Measurements from ENCODE around the gene TOP2A. TPM values are rescaled to one million over a fixed set of nuclear protein-coding genes. Genes with fewer than 3 reads are reported as not detected.

TOP2A gene
- total RNA-seq, 2 donors from 2014 or later, result 0.81 to 8.5 TPM

GRCh38 chr17:40363111-40363827, 54.4 kb downstream of the TOP2A start:
- no peaks in the 10 kb centered on the region for H3K36me3 ChIP-seq
- no peak for ATAC-seq (ENCODE audit: insufficient number of reproducible peaks, low FRiP score, low read depth)
- H3K4me3 ChIP-seq, result peak overlapping the region; percentile 73
- no peaks in the 10 kb centered on the region for H3K27me3 ChIP-seq (replicated peaks; ENCODE audit: insufficient read depth)
- DNase-seq (ENCODE audit: low spot score), result no peak
- TF ChIP-seq, protein P1, sequence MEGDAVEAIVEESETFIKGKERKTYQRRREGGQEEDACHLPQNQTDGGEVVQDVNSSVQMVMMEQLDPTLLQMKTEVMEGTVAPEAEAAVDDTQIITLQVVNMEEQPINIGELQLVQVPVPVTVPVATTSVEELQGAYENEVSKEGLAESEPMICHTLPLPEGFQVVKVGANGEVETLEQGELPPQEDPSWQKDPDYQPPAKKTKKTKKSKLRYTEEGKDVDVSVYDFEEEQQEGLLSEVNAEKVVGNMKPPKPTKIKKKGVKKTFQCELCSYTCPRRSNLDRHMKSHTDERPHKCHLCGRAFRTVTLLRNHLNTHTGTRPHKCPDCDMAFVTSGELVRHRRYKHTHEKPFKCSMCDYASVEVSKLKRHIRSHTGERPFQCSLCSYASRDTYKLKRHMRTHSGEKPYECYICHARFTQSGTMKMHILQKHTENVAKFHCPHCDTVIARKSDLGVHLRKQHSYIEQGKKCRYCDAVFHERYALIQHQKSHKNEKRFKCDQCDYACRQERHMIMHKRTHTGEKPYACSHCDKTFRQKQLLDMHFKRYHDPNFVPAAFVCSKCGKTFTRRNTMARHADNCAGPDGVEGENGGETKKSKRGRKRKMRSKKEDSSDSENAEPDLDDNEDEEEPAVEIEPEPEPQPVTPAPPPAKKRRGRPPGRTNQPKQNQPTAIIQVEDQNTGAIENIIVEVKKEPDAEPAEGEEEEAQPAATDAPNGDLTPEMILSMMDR (IDR thresholded peaks at IDR 0.05), result no peak
- H3K9me3 ChIP-seq, result no peaks in the 10 kb centered on the region
- H3K4me1 ChIP-seq (ENCODE audit: control insufficient read depth in 1 of 2, low read depth in 2 of 2), result peaks cover 0 to 18% of the 10 kb centered on the region in 2 donors
- no peak overlapping the region for H3K27ac ChIP-seq

- Histone ChIP-seq H3K9me3 (no peaks in the 10 kb centered on the region), H3K4me3 (peak overlapping the region; percentile 73), H3K4me1 (ENCODE audit: control insufficient read depth in 1 of 2, low read depth in 2 of 2) (peaks cover 0 to 18% of the 10 kb centered on the region in 2 donors), H3K27ac (no peak overlapping the region), H3K36me3 (no peaks in the 10 kb centered on the region), H3K27me3 (replicated peaks; ENCODE audit: insufficient read depth) (no peaks in the 10 kb centered on the region)
- TF ChIP-seq, protein P1 (IDR thresholded peaks at IDR 0.05), result peak; percentile 31
- ATAC-seq (ENCODE audit: insufficient number of reproducible peaks, low FRiP score, low read depth) (no peak), DNase-seq (ENCODE audit: low spot score) (no peak)
Measured at GRCh38 chr17:40362696-40363110, 55.0 kb downstream of the TOP2A start.

DNA sequence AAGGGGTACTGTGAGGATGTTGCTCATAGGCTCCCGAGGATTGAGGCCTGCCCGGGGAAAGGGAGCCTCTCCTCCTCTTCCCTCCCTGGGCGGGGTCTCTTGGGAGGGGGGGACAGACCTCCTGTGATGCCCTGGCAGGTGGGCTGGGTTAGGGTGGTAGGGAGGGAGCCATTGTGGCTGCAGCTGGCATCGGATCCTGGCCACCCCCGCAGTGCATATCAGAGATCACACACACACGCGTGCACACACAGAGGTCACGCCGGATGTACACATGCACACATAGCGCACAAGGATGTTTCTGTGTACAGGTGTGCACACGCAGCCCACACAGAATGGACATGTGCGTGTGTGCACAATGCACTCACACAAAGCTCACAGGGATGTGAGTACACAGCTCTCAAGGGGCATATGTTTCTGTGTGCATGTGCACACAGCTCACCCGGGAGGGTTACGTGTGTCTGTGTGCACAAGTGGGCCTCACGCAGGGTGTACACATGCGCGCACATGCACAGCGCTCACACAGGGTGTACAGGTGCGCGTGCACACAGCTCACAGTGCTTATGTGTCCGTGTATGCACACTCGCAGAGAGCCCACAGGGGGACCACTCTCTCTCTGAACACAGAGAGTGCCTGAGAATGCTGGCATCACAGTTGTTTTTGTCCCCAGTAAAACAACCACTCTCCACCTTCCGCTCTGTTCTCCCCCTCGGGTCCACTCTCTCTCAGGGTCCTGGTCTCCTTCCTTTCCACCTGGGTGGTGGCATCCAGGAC, 55.6 kb downstream of the TOP2A start:
- no peaks in the 10 kb centered on the region for H3K36me3 ChIP-seq
- TF ChIP-seq, protein P1 (IDR thresholded peaks at IDR 0.05), result no peak
- H3K4me3 ChIP-seq, result peak overlapping the region; percentile 73
- DNase-seq (ENCODE audit: low spot score) (no peak), ATAC-seq (ENCODE audit: insufficient number of reproducible peaks, low FRiP score, low read depth) (no peak)
- H3K27ac ChIP-seq, result no peak overlapping the region
- no peaks in the 10 kb centered on the region for H3K9me3 ChIP-seq
- H3K4me1 ChIP-seq (ENCODE audit: control insufficient read depth in 1 of 2, low read depth in 2 of 2), result peaks cover 0 to 18% of the 10 kb centered on the region in 2 donors
- H3K27me3 ChIP-seq (replicated peaks; ENCODE audit: insufficient read depth), result no peaks in the 10 kb centered on the region

DNA sequence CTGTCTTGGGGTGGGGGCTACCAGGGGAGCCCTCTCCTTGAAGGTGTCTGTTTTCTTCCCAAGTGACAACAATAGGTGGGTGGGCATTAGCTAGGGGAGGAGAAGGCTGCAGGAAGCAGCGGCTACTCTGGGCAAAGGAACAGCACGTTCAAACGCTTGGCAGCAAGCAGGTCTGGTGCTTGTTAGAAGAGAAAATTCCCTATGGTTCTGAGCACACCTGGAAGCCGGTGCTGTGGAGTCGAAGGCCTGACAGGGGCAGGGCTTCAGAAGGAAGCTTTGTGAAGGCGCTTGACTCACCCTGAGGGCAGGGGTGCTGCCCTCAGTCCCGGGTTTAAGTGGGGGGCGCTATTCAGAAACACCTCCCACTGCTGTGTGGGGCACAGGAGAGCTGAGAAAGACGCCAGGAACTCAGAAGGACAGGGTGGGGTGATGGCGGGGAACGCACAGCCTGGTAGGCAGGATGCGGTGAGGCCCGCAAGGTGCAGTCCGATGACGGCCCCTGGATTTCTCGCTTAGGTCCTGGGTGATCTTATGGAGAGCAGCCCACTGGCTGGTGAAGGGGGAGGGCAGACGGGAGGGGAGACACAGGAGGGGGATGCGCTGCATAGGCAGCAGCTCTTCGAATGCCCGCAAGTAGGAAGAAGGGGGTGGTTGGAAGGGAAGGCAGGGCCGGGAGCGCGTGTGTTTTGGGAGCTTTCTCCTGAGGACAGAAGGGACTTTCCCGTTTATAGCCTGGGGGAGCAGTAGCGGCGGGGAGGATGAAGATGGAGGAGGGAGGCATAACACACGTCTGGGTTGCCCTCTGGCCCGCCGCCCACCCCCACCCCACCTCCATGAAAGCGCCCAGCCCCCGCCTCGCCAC, 56.4 kb downstream of the TOP2A start:
- H3K27me3 ChIP-seq (replicated peaks; ENCODE audit: insufficient read depth), result no peaks in the 10 kb centered on the region
- ATAC-seq (ENCODE audit: insufficient number of reproducible peaks, low FRiP score, low read depth) (no peak), DNase-seq (ENCODE audit: low spot score) (no peak)
- H3K9me3 ChIP-seq, result no peaks in the 10 kb centered on the region
- H3K27ac ChIP-seq, result no peak overlapping the region
- H3K36me3 ChIP-seq, result no peaks in the 10 kb centered on the region
- TF ChIP-seq, protein P1 (IDR thresholded peaks at IDR 0.05), result no peak
- H3K4me3 ChIP-seq, result no peak overlapping the region
- H3K4me1 ChIP-seq (ENCODE audit: control insufficient read depth in 1 of 2, low read depth in 2 of 2), result peaks cover 0 to 18% of the 10 kb centered on the region in 2 donors

Data from thoracic aorta (tissue), 2 donors.